ENCODE measurements around the gene AADACL3. TPM values are rescaled to one million over a fixed set of nuclear protein-coding genes. Genes with fewer than 3 reads are reported as not detected.

AADACL3 gene, protein sequence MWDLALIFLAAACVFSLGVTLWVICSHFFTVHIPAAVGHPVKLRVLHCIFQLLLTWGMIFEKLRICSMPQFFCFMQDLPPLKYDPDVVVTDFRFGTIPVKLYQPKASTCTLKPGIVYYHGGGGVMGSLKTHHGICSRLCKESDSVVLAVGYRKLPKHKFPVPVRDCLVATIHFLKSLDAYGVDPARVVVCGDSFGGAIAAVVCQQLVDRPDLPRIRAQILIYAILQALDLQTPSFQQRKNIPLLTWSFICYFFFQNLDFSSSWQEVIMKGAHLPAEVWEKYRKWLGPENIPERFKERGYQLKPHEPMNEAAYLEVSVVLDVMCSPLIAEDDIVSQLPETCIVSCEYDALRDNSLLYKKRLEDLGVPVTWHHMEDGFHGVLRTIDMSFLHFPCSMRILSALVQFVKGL
- total RNA-seq (2013; cell fraction: nucleolus; rRNA removed): not detected in 2 replicates
- total RNA-seq (2014; rRNA removed): not detected in 2 replicates
- total RNA-seq (2014; rRNA removed; fragmentation: Illumina TruSeq; extraction: Trizol): not detected in 2 replicates
- total RNA-seq (2021): not detected in 2 replicates
- polyA plus RNA-seq (2011; ENCODE audit: low read depth): not detected
- not detected in 2 replicates for polyA plus RNA-seq (2011; rRNA removed)
- polyA plus RNA-seq (2011; cell fraction: cytosol; rRNA removed): not detected in 2 replicates
- not detected in 2 replicates for polyA plus RNA-seq (2011; cell fraction: nucleus; rRNA removed)
- polyA plus RNA-seq (2012): not detected in 2 replicates
- polyA plus RNA-seq (2014; fragmentation: Illumina TruSeq; extraction: Trizol): not detected in 2 replicates
- polyA plus RNA-seq (2014; fragmentation: Nextera tagmentation; extraction: Ambion mirVana): not detected
- not detected in 2 replicates for polyA plus RNA-seq (2014; rRNA removed)
- polyA plus RNA-seq (2016; fragmentation: Nextera tagmentation; extraction: Ambion mirVana): not detected
- not detected in 2 replicates for polyA minus RNA-seq (2011; rRNA and poly(A)+ RNA removed)
- not detected in 2 replicates for polyA minus RNA-seq (2011; cell fraction: cytosol; rRNA and poly(A)+ RNA removed)
- not detected in 2 replicates for polyA minus RNA-seq (2011; cell fraction: nucleus; rRNA and poly(A)+ RNA removed)
- not detected for Bru-seq, nascent RNA
- not detected for BruChase-seq, experiment 1, labeled RNA remaining after a 6-hour chase
- BruChase-seq, experiment 2, labeled RNA remaining after a 2-hour chase: not detected
- long read RNA-seq, experiment 1: 0 reads
- long read RNA-seq, experiment 2: 0 reads

DNA sequence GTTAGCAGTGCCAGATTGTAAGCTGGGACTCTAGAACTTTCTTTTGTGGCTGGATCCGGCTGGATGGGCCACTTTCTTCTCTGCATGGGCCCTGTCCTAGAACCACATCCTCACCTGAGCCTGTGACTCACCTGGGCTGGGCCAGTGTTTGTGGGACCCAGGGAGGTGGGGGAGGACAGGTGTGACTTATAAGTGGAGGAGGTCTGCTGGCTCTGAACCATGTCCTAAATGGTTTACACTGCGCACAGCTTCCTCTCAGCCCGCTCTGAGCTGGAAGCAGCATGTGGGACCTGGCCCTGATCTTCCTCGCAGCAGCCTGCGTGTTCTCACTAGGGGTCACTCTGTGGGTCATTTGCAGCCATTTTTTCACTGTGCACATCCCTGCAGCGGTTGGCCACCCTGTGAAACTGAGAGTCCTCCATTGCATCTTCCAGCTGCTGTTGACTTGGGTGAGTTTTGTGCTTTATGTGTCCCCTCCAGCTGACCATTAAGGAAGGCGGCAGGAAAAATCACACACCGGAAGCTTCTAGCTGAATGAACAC is at the start of gene AADACL3:
TSS of gene AADACL3 (plus strand) at position 215 of the 542 bp plus-strand sequence. CDS start at position 282, 67 bp downstream.
- H3K27me3 ChIP-seq (replicated peaks in 1 of 2; ENCODE audit: control insufficient read depth in 2 of 2, insufficient read depth in 2 of 2, low read length in 1 of 2): no peaks in the 10 kb centered on the region
- H3K4me1 ChIP-seq (ENCODE audit: control insufficient read depth, insufficient read depth, low read length): no peaks in the 10 kb centered on the region
- no peak within 1 kb of the TSS for H3K9ac ChIP-seq (ENCODE audit: control insufficient read depth, insufficient read depth, low read length)
- H2AFZ ChIP-seq (ENCODE audit: control insufficient read depth, low read depth, low read length): no peak within 1 kb of the TSS
- ChIA-PET CTCF (no interaction called here), POLR2A (no interaction called here), SMC1A (ENCODE audit: uncharacterized antibody, unreplicated experiment) (no interaction called here), RAD21 (ENCODE audit: unreplicated experiment) (no interaction called here)
- no peak for ATAC-seq
- 43% methylated on average over 8 of the region's 8 CpGs for WGBS (ENCODE audit: insufficient coverage, insufficient replicate concordance, low lambda C conversion rate, missing lambda C conversion rate)
- no peaks in the 10 kb centered on the region for H3K9me3 ChIP-seq (replicated peaks; ENCODE audit: control insufficient read depth, insufficient read depth, low read length)
- intact Hi-C loops (cut with micrococcal nuclease; ENCODE audit: unreplicated experiment): no loop called here
- no peak for DNase-seq (ENCODE audit: low read depth, low spot score)
- H3K79me2 ChIP-seq (ENCODE audit: control insufficient read depth, insufficient read depth, low read length): no peaks in the 10 kb centered on the region
- H4K20me1 ChIP-seq (ENCODE audit: control insufficient read depth, insufficient read depth): no peaks in the 10 kb centered on the region
- H3K27ac ChIP-seq (ENCODE audit: control insufficient read depth, insufficient read depth): no peak within 1 kb of the TSS
- no peak for FAIRE-seq
- H3K4me3 ChIP-seq: no peak within 1 kb of the TSS
- H3K36me3 ChIP-seq (ENCODE audit: control insufficient read depth in 2 of 2, insufficient read depth in 2 of 2, low read length in 1 of 2): no peaks in the 10 kb centered on the region
- no TSS peak for BruUV-seq (replicated peaks)
- in situ Hi-C loops (cut with MboI): no loop called here
- no peak within 1 kb of the TSS for H3K4me2 ChIP-seq (ENCODE audit: control insufficient read depth, insufficient read depth)
- no peak for TF ChIP-seq IKZF2 (IDR thresholded peaks at IDR 0.05)
- no peak for TF ChIP-seq STAT3 (IDR thresholded peaks at IDR 0.05; ENCODE audit: low read depth, low read length)
- TF ChIP-seq, protein P1, sequence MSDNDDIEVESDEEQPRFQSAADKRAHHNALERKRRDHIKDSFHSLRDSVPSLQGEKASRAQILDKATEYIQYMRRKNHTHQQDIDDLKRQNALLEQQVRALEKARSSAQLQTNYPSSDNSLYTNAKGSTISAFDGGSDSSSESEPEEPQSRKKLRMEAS (IDR thresholded peaks at IDR 0.05; ENCODE audit: low read depth, low read length): no peak
- TF ChIP-seq HDAC6 (IDR thresholded peaks at IDR 0.05; ENCODE audit: unreplicated experiment): no peak
- TF ChIP-seq EP300 (IDR thresholded peaks at IDR 0.05; ENCODE audit: borderline replicate concordance in 1 of 2, control insufficient read depth in 1 of 2, low read depth in 2 of 2, low read length in 2 of 2): no peak
- no peak for TF ChIP-seq FOXM1 (IDR thresholded peaks at IDR 0.05; ENCODE audit: low read depth, low read length)
- TF ChIP-seq ATF3 (IDR thresholded peaks at IDR 0.05; ENCODE audit: borderline replicate concordance, extremely low read depth, low read depth, low read length): no peak
- no peak for TF ChIP-seq CUX1 (IDR thresholded peaks at IDR 0.05; ENCODE audit: insufficient replicate concordance, low read depth, low read length)
- no peak for TF ChIP-seq ASH2L (IDR thresholded peaks at IDR 0.05; ENCODE audit: borderline replicate concordance, low read depth)
- TF ChIP-seq, protein P2, sequence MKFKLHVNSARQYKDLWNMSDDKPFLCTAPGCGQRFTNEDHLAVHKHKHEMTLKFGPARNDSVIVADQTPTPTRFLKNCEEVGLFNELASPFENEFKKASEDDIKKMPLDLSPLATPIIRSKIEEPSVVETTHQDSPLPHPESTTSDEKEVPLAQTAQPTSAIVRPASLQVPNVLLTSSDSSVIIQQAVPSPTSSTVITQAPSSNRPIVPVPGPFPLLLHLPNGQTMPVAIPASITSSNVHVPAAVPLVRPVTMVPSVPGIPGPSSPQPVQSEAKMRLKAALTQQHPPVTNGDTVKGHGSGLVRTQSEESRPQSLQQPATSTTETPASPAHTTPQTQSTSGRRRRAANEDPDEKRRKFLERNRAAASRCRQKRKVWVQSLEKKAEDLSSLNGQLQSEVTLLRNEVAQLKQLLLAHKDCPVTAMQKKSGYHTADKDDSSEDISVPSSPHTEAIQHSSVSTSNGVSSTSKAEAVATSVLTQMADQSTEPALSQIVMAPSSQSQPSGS (IDR thresholded peaks at IDR 0.05; ENCODE audit: low read length): no peak
- TF ChIP-seq NR2C1 (IDR thresholded peaks at IDR 0.05): no peak
- TF ChIP-seq HDAC2 (IDR thresholded peaks at IDR 0.05): no peak
- TF ChIP-seq SMC3 (IDR thresholded peaks at IDR 0.05; ENCODE audit: borderline replicate concordance, low read length): no peak

All from GM12878 (cell line).